HUES6 (cell line): ENCODE measurements around the gene LHPP.

Source experiments
- H3K27ac ChIP-seq: 2 replicates; pipeline ENCODE4 v1.7.0; 2013; ENCODE audit warnings: low read depth, mild to moderate bottlenecking, low read length, inconsistent platforms
- H3K27me3 ChIP-seq: 2 replicates; pipeline ENCODE4 v1.6.1; 2013; ENCODE audit warnings: low read length; ENCODE audit not compliant: control insufficient read depth, insufficient read depth
- H3K36me3 ChIP-seq: 2 replicates; pipeline ENCODE4 v1.6.1; 2013; ENCODE audit warnings: low read length; ENCODE audit not compliant: control insufficient read depth, insufficient read depth
- H3K4me1 ChIP-seq: 2 replicates; pipeline ENCODE4 v1.6.1; 2013; ENCODE audit warnings: low read length; ENCODE audit not compliant: control insufficient read depth, insufficient read depth
- H3K4me3 ChIP-seq: 2 replicates; pipeline ENCODE4 v1.5.1; 2013; ENCODE audit warnings: low read depth, low read length
- H3K9ac ChIP-seq: one replicate; pipeline ENCODE4 v1.6.1; 2013; ENCODE audit warnings: mild to moderate bottlenecking, low read length
- H3K9me3 ChIP-seq: 2 replicates; pipeline ENCODE4 v1.6.1; 2013; ENCODE audit warnings: low read depth, low read length; ENCODE audit not compliant: control insufficient read depth, insufficient read depth

The LHPP gene

GRCh38 chr10:124660404-124661125 lies 198.9 kb downstream of the LHPP start:
- no peaks in the 10 kb centered on the region for H3K27me3 ChIP-seq
- no peak overlapping the region for H3K9ac ChIP-seq
- peaks cover 7% of the 10 kb centered on the region; the same call in 1 of the 2 replicates for H3K36me3 ChIP-seq
- no peak overlapping the region for H3K4me3 ChIP-seq
- no peaks in the 10 kb centered on the region for H3K9me3 ChIP-seq
- peaks cover 4% of the 10 kb centered on the region; the same call in 1 of the 2 replicates for H3K4me1 ChIP-seq
- no peak overlapping the region for H3K27ac ChIP-seq

GRCh38 chr10:124661660-124662180 lies 200.1 kb downstream of the LHPP start:
- Histone ChIP-seq H3K27ac (no peak overlapping the region), H3K4me1 (no peaks in the 10 kb centered on the region; the same call in 1 of the 2 replicates), H3K36me3 (peaks cover 7% of the 10 kb centered on the region; the same call in 1 of the 2 replicates)

GRCh38 chr10:124663228-124663627 lies 201.6 kb downstream of the LHPP start:
- Histone ChIP-seq H3K27ac (no peak overlapping the region), H3K4me3 (no peak overlapping the region), H3K27me3 (no peaks in the 10 kb centered on the region), H3K36me3 (peaks cover 7% of the 10 kb centered on the region; the same call in 1 of the 2 replicates), H3K9me3 (no peaks in the 10 kb centered on the region), H3K4me1 (peaks cover 6% of the 10 kb centered on the region; the same call in 1 of the 2 replicates), H3K9ac (no peak overlapping the region)

More at GRCh38 chr10:124661660-124662180, 200.1 kb downstream of the LHPP start:
- Histone ChIP-seq H3K9me3 (no peaks in the 10 kb centered on the region), H3K9ac (no peak overlapping the region), H3K27me3 (no peaks in the 10 kb centered on the region), H3K4me3 (no peak overlapping the region)
